ENCODE measurements around the gene TMEM108. TPM values are rescaled to one million over a fixed set of nuclear protein-coding genes. Genes with fewer than 3 reads are reported as not detected.

The TMEM108 gene
- total RNA-seq, 1 donor from 2014 or later, result 15.4 TPM

DNA sequence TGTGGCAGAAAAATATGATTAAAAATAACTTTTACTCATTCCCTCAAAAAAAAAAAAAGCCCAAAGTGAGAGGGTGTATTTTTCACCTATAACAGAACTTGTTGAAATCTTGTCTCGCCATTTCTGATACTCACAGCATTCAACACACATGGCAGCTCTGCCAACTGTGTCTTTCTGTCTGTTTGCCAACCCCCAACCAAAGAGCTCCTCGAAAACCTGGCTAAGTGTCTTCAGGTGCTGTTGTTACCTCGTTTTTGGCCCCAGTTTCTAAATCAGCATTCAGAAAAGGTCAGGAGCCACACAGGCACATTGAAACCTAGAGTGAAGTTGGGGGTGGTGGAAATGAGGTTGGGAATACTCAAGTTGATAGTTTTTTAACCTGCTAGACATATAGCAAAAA lies 123.5 kb downstream of the TMEM108 start:
- ATAC-seq, result peak; percentile 39

DNA sequence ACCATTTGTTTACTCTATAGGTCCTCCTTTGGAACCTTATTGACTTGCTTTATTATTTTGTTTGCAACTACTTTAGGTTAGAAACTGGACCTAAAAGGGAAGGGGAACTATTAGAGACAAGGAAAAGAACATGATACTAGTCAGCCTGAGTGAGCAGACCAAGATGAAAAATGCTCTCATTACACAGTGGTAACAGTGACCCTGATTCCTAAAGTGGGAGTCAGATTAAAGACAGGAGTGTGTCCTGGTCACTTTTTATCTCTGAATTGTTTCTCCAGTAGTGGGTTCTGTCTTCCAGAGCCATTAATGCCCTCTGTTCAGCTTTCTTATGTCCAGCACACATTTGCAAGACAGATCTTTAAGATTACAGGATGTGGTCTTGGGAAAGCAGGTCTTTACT lies 124.1 kb downstream of the TMEM108 start:
- Histone ChIP-seq H3K36me3 (no peaks in the 10 kb centered on the region), H3K4me3 (no peak overlapping the region), H3K4me1 (no peaks in the 10 kb centered on the region), H3K9me3 (no peaks in the 10 kb centered on the region), H3K27me3 (no peaks in the 10 kb centered on the region), H3K27ac (no peak overlapping the region)
- intact Hi-C loops (cut with DNase I), result no loop called here
- no peak for ATAC-seq
- no peak for TF ChIP-seq CTCF (IDR thresholded peaks at IDR 0.05)
- DNase-seq, result no peak

More for the DNA sequence above, 123.5 kb downstream of the TMEM108 start:
- no peaks in the 10 kb centered on the region for H3K36me3 ChIP-seq
- H3K9me3 ChIP-seq, result no peaks in the 10 kb centered on the region
- no peak overlapping the region for H3K27ac ChIP-seq
- intact Hi-C loops (cut with DNase I), result no loop called here
- TF ChIP-seq CTCF (IDR thresholded peaks at IDR 0.05), result no peak
- no peaks in the 10 kb centered on the region for H3K4me1 ChIP-seq
- no peak for DNase-seq
- no peaks in the 10 kb centered on the region for H3K27me3 ChIP-seq
- H3K4me3 ChIP-seq, result no peak overlapping the region

DNA sequence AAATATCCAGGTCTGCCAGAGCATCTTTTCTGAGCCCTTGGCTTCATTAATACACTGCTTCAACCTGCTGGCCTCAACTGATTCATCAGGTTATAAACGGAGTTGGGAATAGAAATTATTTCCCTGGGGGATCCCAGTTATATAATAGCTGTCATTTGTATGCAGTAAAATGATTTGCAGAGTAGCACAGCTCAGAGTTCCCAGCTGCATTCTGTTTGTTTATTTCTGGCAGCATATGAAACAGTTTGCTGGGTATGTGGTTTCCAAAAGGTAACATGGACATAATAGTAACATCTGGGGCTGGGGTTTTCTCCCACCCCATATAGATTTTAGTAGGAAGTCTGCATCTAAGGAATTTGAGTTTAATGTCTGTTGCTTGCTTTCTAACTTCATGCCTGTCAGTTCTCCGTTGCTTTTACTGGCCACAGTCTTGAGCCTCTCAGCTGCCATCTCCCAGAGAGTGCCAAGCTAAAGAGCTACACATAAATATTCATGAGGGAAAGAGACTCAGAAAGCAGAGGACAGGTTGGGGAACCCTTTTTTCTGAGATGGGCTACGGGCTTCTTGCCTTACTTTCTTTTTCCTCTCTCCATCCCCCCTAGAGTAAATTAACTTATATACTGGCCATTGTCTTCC lies 124.6 kb downstream of the TMEM108 start:
- intact Hi-C loops (cut with DNase I), result no loop called here
- H3K4me3 ChIP-seq, result no peak overlapping the region
- ATAC-seq (no peak), DNase-seq (no peak)
- no peaks in the 10 kb centered on the region for H3K9me3 ChIP-seq
- no peaks in the 10 kb centered on the region for H3K4me1 ChIP-seq
- no peak overlapping the region for H3K27ac ChIP-seq
- no peaks in the 10 kb centered on the region for H3K27me3 ChIP-seq
- TF ChIP-seq CTCF (IDR thresholded peaks at IDR 0.05), result no peak
- H3K36me3 ChIP-seq, result no peaks in the 10 kb centered on the region

DNA sequence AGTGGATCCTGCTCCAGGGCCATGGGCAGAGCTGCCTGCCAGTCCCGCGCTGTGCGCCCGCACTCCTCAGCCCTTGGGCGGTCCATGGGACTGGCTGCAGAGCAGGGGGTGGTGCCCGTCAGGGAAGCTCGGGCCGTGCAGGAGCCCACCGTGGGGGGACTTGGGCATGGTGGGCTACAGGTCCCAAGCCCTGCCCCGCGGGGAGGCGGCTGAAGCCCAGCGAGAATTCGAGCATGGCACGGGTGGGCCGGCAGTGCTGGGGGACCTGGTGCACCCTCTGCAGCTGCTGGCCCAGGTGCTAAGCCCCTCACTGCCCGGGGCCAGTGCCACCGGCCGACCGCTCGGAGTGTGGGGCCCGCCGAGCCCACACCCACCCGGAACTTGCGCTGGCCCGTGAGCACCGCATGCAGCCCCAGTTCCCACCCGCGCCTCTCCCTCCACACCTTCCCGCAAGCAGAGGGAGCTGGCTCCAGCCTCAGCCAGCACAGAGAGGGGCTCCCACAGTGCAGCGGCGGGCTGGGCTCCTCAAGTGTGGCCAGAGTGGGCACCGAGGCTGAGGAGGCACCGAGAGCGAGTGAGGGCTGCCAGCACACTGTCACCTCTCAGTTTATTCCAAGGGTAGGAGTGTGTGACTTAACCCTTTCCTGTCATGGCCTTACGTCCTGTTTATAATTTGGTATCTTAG lies 129.3 kb downstream of the TMEM108 start:
- intact Hi-C loops (cut with DNase I), result no loop called here

GRCh38 chr3:133168025-133168401 lies 129.8 kb downstream of the TMEM108 start:
- Histone ChIP-seq H3K27ac (no peak overlapping the region), H3K9me3 (no peaks in the 10 kb centered on the region), H3K4me1 (no peaks in the 10 kb centered on the region), H3K4me3 (no peak overlapping the region), H3K27me3 (no peaks in the 10 kb centered on the region), H3K36me3 (no peaks in the 10 kb centered on the region)
- ATAC-seq (no peak), DNase-seq (no peak)
- TF ChIP-seq CTCF (IDR thresholded peaks at IDR 0.05), result no peak
- intact Hi-C loops (cut with DNase I), result no loop called here

More for the DNA sequence above, 129.3 kb downstream of the TMEM108 start:
- H3K36me3 ChIP-seq, result no peaks in the 10 kb centered on the region
- no peaks in the 10 kb centered on the region for H3K27me3 ChIP-seq
- no peak for TF ChIP-seq CTCF (IDR thresholded peaks at IDR 0.05)
- no peak overlapping the region for H3K27ac ChIP-seq
- no peak for ATAC-seq
- no peaks in the 10 kb centered on the region for H3K9me3 ChIP-seq
- no peaks in the 10 kb centered on the region for H3K4me1 ChIP-seq
- DNase-seq, result no peak
- H3K4me3 ChIP-seq, result no peak overlapping the region
